Gastroesophageal sphincter (tissue), 2 donors: ENCODE data around the gene MTCL1.

ENCODE experiments used
- EP300 ChIP-seq: sonication (generic); formaldehyde crosslinking; IDR thresholded peaks from one replicate; pipeline ENCODE4 v1.6.1; 2017; ENCODE audit warnings: antibody characterized with exemption, mild to moderate bottlenecking
- POLR2A ChIP-seq, 2 donors: fragments of 450-650 bp; IDR thresholded peaks; one replicate each; pipeline ENCODE4 v1.6.1; 2017; ENCODE audit warnings: antibody characterized with exemption in 2 of 2, mild to moderate bottlenecking in 2 of 2, moderate library complexity in 1 of 2
- POLR2AphosphoS5 ChIP-seq: sonication (generic); formaldehyde crosslinking; IDR thresholded peaks from one replicate; pipeline ENCODE4 v1.6.1; 2017; ENCODE audit warnings: antibody characterized with exemption

DNA sequence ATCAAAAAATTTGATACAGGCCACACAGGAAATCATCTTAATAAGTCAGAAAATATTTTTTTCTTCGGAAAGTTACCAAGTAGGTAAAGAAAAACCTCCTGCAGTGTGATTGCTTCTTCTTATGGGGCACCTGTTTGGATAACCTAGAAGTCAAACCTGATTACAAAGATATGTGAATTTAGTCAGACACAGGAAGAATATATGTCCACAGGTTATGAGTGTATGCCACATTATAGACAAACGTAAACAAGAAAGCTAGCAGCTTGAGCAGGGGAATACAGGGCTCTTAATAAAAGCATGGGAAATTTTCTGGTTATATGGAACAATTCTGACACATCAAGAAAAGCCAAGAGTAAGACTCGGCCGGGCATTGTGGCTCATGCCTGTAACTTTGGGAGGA is 35.8 kb upstream of the MTCL1 start:
- TF ChIP-seq EP300 (no peak), POLR2AphosphoS5 (no peak), POLR2A (IDR thresholded peaks at IDR 0.05) (no peak)
